ENCODE results near the gene FCHSD2.
A peak's percentile ranks its signal among the peaks of the same experiment; 100 is the strongest.

FCHSD2 gene

GRCh38 chr11:72951193-72951592, 190.9 kb downstream of the FCHSD2 start:
- peak; percentile 33 for FAIRE-seq
- no peak for TF ChIP-seq POLR2AphosphoS5 (IDR thresholded peaks at IDR 0.05; ENCODE audit: low read depth, low read length)
- TF ChIP-seq TAF1 (IDR thresholded peaks at IDR 0.05; ENCODE audit: borderline replicate concordance, low read depth, low read length): no peak
- TF ChIP-seq POLR2A (IDR thresholded peaks at IDR 0.05; ENCODE audit: low read depth, low read length): no peak
- no peak for DNase-seq (ENCODE audit: insufficient read length)

- DNase-seq (ENCODE audit: insufficient read length) (no peak), FAIRE-seq (peak; percentile 65)
- TF ChIP-seq POLR2A (IDR thresholded peaks at IDR 0.05; ENCODE audit: low read depth, low read length) (no peak), TAF1 (IDR thresholded peaks at IDR 0.05; ENCODE audit: borderline replicate concordance, low read depth, low read length) (no peak), POLR2AphosphoS5 (IDR thresholded peaks at IDR 0.05; ENCODE audit: low read depth, low read length) (no peak)
These were observed 191.4 kb downstream of the FCHSD2 start for GRCh38 chr11:72950685-72951084.

GRCh38 chr11:72947229-72947628, 194.9 kb downstream of the FCHSD2 start:
- no peak for TF ChIP-seq TAF1 (IDR thresholded peaks at IDR 0.05; ENCODE audit: borderline replicate concordance, low read depth, low read length)
- FAIRE-seq (no peak), DNase-seq (ENCODE audit: insufficient read length) (no peak)

GRCh38 chr11:72943664-72944063, 198.5 kb downstream of the FCHSD2 start:
- DNase-seq (ENCODE audit: insufficient read length) (no peak), FAIRE-seq (no peak)
- TF ChIP-seq POLR2AphosphoS5 (IDR thresholded peaks at IDR 0.05; ENCODE audit: low read depth, low read length) (no peak), POLR2A (IDR thresholded peaks at IDR 0.05; ENCODE audit: low read depth, low read length) (no peak), TAF1 (IDR thresholded peaks at IDR 0.05; ENCODE audit: borderline replicate concordance, low read depth, low read length) (no peak)

- DNase-seq (ENCODE audit: insufficient read length): no peak
- TF ChIP-seq TAF1 (IDR thresholded peaks at IDR 0.05; ENCODE audit: borderline replicate concordance, low read depth, low read length): no peak
- TF ChIP-seq POLR2AphosphoS5 (IDR thresholded peaks at IDR 0.05; ENCODE audit: low read depth, low read length): no peak
- TF ChIP-seq POLR2A (IDR thresholded peaks at IDR 0.05; ENCODE audit: low read depth, low read length): no peak
- FAIRE-seq: no peak
These were observed 201.7 kb downstream of the FCHSD2 start for GRCh38 chr11:72940417-72940816.

- FAIRE-seq (no peak), DNase-seq (ENCODE audit: insufficient read length) (no peak)
- no peak for TF ChIP-seq POLR2A (IDR thresholded peaks at IDR 0.05; ENCODE audit: low read depth, low read length)
- TF ChIP-seq POLR2AphosphoS5 (IDR thresholded peaks at IDR 0.05; ENCODE audit: low read depth, low read length): no peak
These were observed 203.1 kb downstream of the FCHSD2 start for GRCh38 chr11:72939031-72939430.

- TF ChIP-seq POLR2AphosphoS5 (IDR thresholded peaks at IDR 0.05; ENCODE audit: low read depth, low read length) (no peak), POLR2A (IDR thresholded peaks at IDR 0.05; ENCODE audit: low read depth, low read length) (no peak), TAF1 (IDR thresholded peaks at IDR 0.05; ENCODE audit: borderline replicate concordance, low read depth, low read length) (no peak)
- FAIRE-seq (no peak), DNase-seq (ENCODE audit: insufficient read length) (no peak)
These were observed 204.7 kb downstream of the FCHSD2 start for GRCh38 chr11:72937439-72937838.

- FAIRE-seq (no peak), DNase-seq (ENCODE audit: insufficient read length) (no peak)
- no peak for TF ChIP-seq POLR2AphosphoS5 (IDR thresholded peaks at IDR 0.05; ENCODE audit: low read depth, low read length)
- no peak for TF ChIP-seq POLR2A (IDR thresholded peaks at IDR 0.05; ENCODE audit: low read depth, low read length)
- no peak for TF ChIP-seq TAF1 (IDR thresholded peaks at IDR 0.05; ENCODE audit: borderline replicate concordance, low read depth, low read length)
These were observed 206.4 kb downstream of the FCHSD2 start for GRCh38 chr11:72935700-72936099.

GRCh38 chr11:72932132-72932570, 210.0 kb downstream of the FCHSD2 start:
- TF ChIP-seq POLR2A (IDR thresholded peaks at IDR 0.05; ENCODE audit: low read depth, low read length) (no peak), POLR2AphosphoS5 (IDR thresholded peaks at IDR 0.05; ENCODE audit: low read depth, low read length) (no peak), TAF1 (IDR thresholded peaks at IDR 0.05; ENCODE audit: borderline replicate concordance, low read depth, low read length) (no peak)
- FAIRE-seq: no peak
- DNase-seq (ENCODE audit: insufficient read length): no peak

- no peak for TF ChIP-seq POLR2A (IDR thresholded peaks at IDR 0.05; ENCODE audit: low read depth, low read length)
- no peak for TF ChIP-seq POLR2AphosphoS5 (IDR thresholded peaks at IDR 0.05; ENCODE audit: low read depth, low read length)
- TF ChIP-seq TAF1 (IDR thresholded peaks at IDR 0.05; ENCODE audit: borderline replicate concordance, low read depth, low read length): no peak
- FAIRE-seq (no peak), DNase-seq (ENCODE audit: insufficient read length) (no peak)
These were observed 212.1 kb downstream of the FCHSD2 start for GRCh38 chr11:72930008-72930407.

- FAIRE-seq: no peak
- TF ChIP-seq POLR2AphosphoS5 (IDR thresholded peaks at IDR 0.05; ENCODE audit: low read depth, low read length) (no peak), POLR2A (IDR thresholded peaks at IDR 0.05; ENCODE audit: low read depth, low read length) (no peak), TAF1 (IDR thresholded peaks at IDR 0.05; ENCODE audit: borderline replicate concordance, low read depth, low read length) (no peak)
- DNase-seq (ENCODE audit: insufficient read length): no peak
These were observed 212.9 kb downstream of the FCHSD2 start for GRCh38 chr11:72929256-72929655.

- TF ChIP-seq TAF1 (IDR thresholded peaks at IDR 0.05; ENCODE audit: borderline replicate concordance, low read depth, low read length) (no peak), POLR2A (IDR thresholded peaks at IDR 0.05; ENCODE audit: low read depth, low read length) (no peak)
These were observed 214.7 kb downstream of the FCHSD2 start for GRCh38 chr11:72927380-72927779.

GRCh38 chr11:72926076-72926475, 216.0 kb downstream of the FCHSD2 start:
- TF ChIP-seq POLR2AphosphoS5 (IDR thresholded peaks at IDR 0.05; ENCODE audit: low read depth, low read length) (no peak), POLR2A (IDR thresholded peaks at IDR 0.05; ENCODE audit: low read depth, low read length) (no peak), TAF1 (IDR thresholded peaks at IDR 0.05; ENCODE audit: borderline replicate concordance, low read depth, low read length) (no peak)
- DNase-seq (ENCODE audit: insufficient read length) (no peak), FAIRE-seq (no peak)

More at GRCh38 chr11:72927380-72927779, 214.7 kb downstream of the FCHSD2 start:
- DNase-seq (ENCODE audit: insufficient read length) (no peak), FAIRE-seq (no peak)

Data from GM12892 (cell line).